ENCODE results near the gene SMAD4. TPM values are rescaled to one million over a fixed set of nuclear protein-coding genes. Genes with fewer than 3 reads are reported as not detected.

Gene SMAD4
- total and polyA plus RNA-seq, 7 donors = 16.4 to 143 (median 106) TPM

DNA sequence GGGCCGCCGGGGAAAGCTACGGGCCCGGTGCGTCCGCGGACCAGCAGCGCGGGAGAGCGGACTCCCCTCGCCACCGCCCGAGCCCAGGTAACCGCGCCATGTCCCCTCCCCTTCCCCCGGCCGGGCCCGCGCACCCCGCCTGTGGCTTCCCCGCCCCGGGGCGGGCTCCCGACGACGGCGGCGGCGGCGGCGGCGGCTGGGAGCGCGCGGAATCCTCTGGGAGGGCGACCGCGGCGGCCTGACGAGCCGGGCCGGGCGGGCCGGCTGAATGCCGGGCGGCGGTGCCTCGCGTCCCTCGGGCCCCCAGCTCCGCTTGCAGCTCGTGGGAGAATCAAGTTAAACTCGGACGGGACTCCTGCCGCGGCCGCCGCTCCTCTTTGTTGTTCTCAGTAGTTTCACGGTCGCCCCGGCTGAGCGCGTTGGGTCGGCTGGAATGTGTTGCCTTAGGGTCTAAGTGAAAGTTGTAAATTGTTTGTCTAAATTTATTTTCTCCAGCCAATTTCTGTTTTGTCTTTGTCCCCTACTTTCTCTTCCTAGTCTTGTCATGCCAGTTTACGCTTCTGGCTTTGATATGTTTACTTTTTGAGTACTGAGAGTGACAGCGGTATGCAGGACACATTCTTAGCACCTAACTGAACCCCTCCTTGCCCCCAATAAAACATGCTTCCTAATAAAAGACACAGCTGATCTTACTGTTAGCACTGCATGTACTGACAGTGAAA, 685 bp downstream of the SMAD4 start:
- intact Hi-C loops (cut with DNase I) = loop anchor here (1.0 to 5.0 kb wide), 3 partner anchors 151 to 1543 kb away; partner anchors contain the start of genes C18orf32, ME2 and MRO
- peak; percentile 85 for DNase-seq
- no peaks in the 10 kb centered on the region for H3K9me3 ChIP-seq
- peaks cover 0 to 62% (median 57%) of the 10 kb centered on the region in 4 donors for H3K4me1 ChIP-seq
- H3K27me3 ChIP-seq = no peaks in the 10 kb centered on the region
- no peak for TF ChIP-seq POLR2A (IDR thresholded peaks at IDR 0.05)
- peak in 2 of 4 donors; percentile 14 to 30 for TF ChIP-seq POLR2AphosphoS5 (IDR thresholded peaks at IDR 0.05)
- 1% methylated on average over 66 of the region's 66 CpGs for WGBS, 2 donors
- no peaks in the 10 kb centered on the region for H3K36me3 ChIP-seq
- peak overlapping the region; percentile 95 to 99 (median 98) for H3K27ac ChIP-seq
- peak overlapping the region; percentile 42 to 86 (median 74) for H3K4me3 ChIP-seq

DNA sequence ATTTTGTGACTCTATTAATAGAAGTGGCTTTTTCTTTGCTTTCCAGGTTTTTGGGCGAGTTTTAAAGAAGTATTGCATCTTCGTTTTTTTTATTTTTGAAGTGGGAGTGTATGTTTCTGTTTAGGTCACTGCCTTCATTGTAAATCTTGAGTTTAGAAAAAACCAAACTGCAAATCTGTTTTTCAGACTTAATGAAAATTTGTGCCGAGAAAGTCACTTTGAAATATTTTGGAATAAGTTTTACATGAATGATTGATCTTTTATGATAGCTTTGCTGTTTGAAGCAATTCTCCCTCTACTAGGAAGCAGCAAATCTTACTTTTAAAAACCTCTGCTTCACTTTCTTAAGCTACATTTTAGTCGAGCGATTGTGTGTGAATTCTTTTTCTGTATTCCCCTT, 2.2 kb downstream of the SMAD4 start:
- WGBS, 2 donors = 30 to 42% methylated on average over 5 of the region's 5 CpGs
- Histone ChIP-seq H3K4me1 (peaks cover 0 to 74% (median 71%) of the 10 kb centered on the region in 4 donors), H3K4me3 (peak overlapping the region; percentile 0 to 86 (median 74)), H3K27me3 (no peaks in the 10 kb centered on the region), H3K9me3 (no peaks in the 10 kb centered on the region), H3K27ac (peak overlapping the region; percentile 95 to 99 (median 98)), H3K36me3 (no peaks in the 10 kb centered on the region)
- intact Hi-C loops (cut with DNase I) = loop anchor here (5.0 kb wide), 2 partner anchors 210 to 1545 kb away; partner anchors contain the start of genes C18orf32 and MRO
- no peak for DNase-seq
- TF ChIP-seq EP300 (IDR thresholded peaks at IDR 0.05) = no peak
- TF ChIP-seq, protein P1, sequence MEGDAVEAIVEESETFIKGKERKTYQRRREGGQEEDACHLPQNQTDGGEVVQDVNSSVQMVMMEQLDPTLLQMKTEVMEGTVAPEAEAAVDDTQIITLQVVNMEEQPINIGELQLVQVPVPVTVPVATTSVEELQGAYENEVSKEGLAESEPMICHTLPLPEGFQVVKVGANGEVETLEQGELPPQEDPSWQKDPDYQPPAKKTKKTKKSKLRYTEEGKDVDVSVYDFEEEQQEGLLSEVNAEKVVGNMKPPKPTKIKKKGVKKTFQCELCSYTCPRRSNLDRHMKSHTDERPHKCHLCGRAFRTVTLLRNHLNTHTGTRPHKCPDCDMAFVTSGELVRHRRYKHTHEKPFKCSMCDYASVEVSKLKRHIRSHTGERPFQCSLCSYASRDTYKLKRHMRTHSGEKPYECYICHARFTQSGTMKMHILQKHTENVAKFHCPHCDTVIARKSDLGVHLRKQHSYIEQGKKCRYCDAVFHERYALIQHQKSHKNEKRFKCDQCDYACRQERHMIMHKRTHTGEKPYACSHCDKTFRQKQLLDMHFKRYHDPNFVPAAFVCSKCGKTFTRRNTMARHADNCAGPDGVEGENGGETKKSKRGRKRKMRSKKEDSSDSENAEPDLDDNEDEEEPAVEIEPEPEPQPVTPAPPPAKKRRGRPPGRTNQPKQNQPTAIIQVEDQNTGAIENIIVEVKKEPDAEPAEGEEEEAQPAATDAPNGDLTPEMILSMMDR (IDR thresholded peaks at IDR 0.05) = no peak
- TF ChIP-seq POLR2AphosphoS5 (IDR thresholded peaks at IDR 0.05) = no peak
- TF ChIP-seq POLR2A (IDR thresholded peaks at IDR 0.05) = no peak

GRCh38 chr18:51037230-51037629, 7.2 kb downstream of the SMAD4 start:
- DNase-seq = no peak
- no peaks in the 10 kb centered on the region for H3K36me3 ChIP-seq
- H3K4me3 ChIP-seq = no peak overlapping the region
- TF ChIP-seq, protein P1 (IDR thresholded peaks at IDR 0.05) = no peak
- TF ChIP-seq POLR2A (IDR thresholded peaks at IDR 0.05) (no peak), EP300 (IDR thresholded peaks at IDR 0.05) (no peak)
- H3K27me3 ChIP-seq = no peaks in the 10 kb centered on the region
- 48 to 71% methylated on average over 2 of the region's 2 CpGs for WGBS, 2 donors
- intact Hi-C loops (cut with DNase I) = no loop called here
- H3K27ac ChIP-seq = peak overlapping the region in 1 of 4 donors; percentile 15
- no peaks in the 10 kb centered on the region for H3K9me3 ChIP-seq
- H3K4me1 ChIP-seq = peaks cover 0 to 100% (median 96%) of the 10 kb centered on the region in 4 donors

- peak overlapping the region in 1 of 4 donors; percentile 5 for H3K27ac ChIP-seq
- no peaks in the 10 kb centered on the region for H3K27me3 ChIP-seq
- no peak overlapping the region for H3K4me3 ChIP-seq
- intact Hi-C loops (cut with DNase I) = no loop called here
- peaks cover 0 to 100% (median 96%) of the 10 kb centered on the region in 4 donors for H3K4me1 ChIP-seq
- H3K9me3 ChIP-seq = no peaks in the 10 kb centered on the region
- no peak for DNase-seq
- WGBS, 2 donors = 30 to 68% methylated on average over 6 of the region's 6 CpGs
- no peaks in the 10 kb centered on the region for H3K36me3 ChIP-seq
- TF ChIP-seq, protein P1 (IDR thresholded peaks at IDR 0.05) = no peak
- TF ChIP-seq POLR2AphosphoS5 (IDR thresholded peaks at IDR 0.05) (no peak), POLR2A (IDR thresholded peaks at IDR 0.05) (no peak), EP300 (IDR thresholded peaks at IDR 0.05) (no peak)
These were observed 8.1 kb downstream of the SMAD4 start for GRCh38 chr18:51038110-51038509.
